Heart left ventricle (tissue), 16 donors: ENCODE measurements around the gene CISH. TPM values are rescaled to one million over a fixed set of nuclear protein-coding genes. Genes with fewer than 3 reads are reported as not detected.
A peak's percentile ranks its signal among the peaks of the same experiment; 100 is the strongest.

Experiments
- ATAC-seq, 4 donors: fragments of 200-7000 bp; cut with Tn5 transposase; one replicate each; pipeline ENCODE4 v1.9.1; 2020 to 2022; ENCODE audit warnings: moderate library complexity in 4 of 4, mild to moderate bottlenecking in 3 of 4, moderate number of reproducible peaks in 1 of 4
- DNase-seq, 5 donors: peaks; one replicate each; pipeline ENCODE4 v3.0.0-alpha.2; 2020
- H3K27ac ChIP-seq, 12 donors: fragments of 200-600 bp; sonication (generic) in 4 of 12; one replicate each; pipeline versions ENCODE4 v1.5.0 to v1.8.0; 2016 to 2022; ENCODE audit warnings: mild to moderate bottlenecking in 2 of 12
- H3K27me3 ChIP-seq, 9 donors: fragments of 200-600 bp; sonication (generic) in 2 of 9; one replicate each; pipeline versions ENCODE4 v1.5.1 to v1.8.0; 2016 to 2022; ENCODE audit warnings: mild to moderate bottlenecking in 3 of 9
- H3K36me3 ChIP-seq, 9 donors: fragments of 200-600 bp; sonication (generic) in 2 of 9; one replicate each; pipeline versions ENCODE4 v1.5.0 to v1.8.0; 2018 to 2022; ENCODE audit warnings: mild to moderate bottlenecking in 2 of 9
- H3K4me1 ChIP-seq, 12 donors: fragments of 200-600 bp; sonication (generic) in 4 of 12; one replicate each; pipeline versions ENCODE4 v1.5.0 to v1.8.0; 2016 to 2022; ENCODE audit warnings: mild to moderate bottlenecking in 3 of 12
- H3K4me3 ChIP-seq, 12 donors: fragments of 200-600 bp; sonication (generic) in 4 of 12; one replicate each; pipeline versions ENCODE4 v1.5.0 to v1.8.0; 2017 to 2022; ENCODE audit warnings: mild to moderate bottlenecking in 9 of 12, moderate library complexity in 4 of 12
- H3K9me3 ChIP-seq, 12 donors: fragments of 200-600 bp; sonication (generic) in 4 of 12; one replicate each; pipeline versions ENCODE4 v1.5.0 to v1.8.0; 2016 to 2022; ENCODE audit warnings: mild to moderate bottlenecking in 1 of 12
- CTCF ChIP-seq, 12 donors: fragments of 200-600 bp; sonication (generic) in 4 of 12; IDR thresholded peaks; one replicate each; pipeline versions ENCODE4 v1.5.0 to v1.8.0; 2018 to 2022; ENCODE audit warnings: antibody characterized with exemption in 12 of 12, mild to moderate bottlenecking in 5 of 12
- POLR2A ChIP-seq, 2 donors: fragments of 450-650 bp; IDR thresholded peaks; one replicate each; pipeline ENCODE4 v1.6.1; 2017; ENCODE audit warnings: antibody characterized with exemption in 2 of 2, mild to moderate bottlenecking in 2 of 2, moderate library complexity in 2 of 2
- WGBS, 4 donors: extraction: QIAGEN DNeasy Blood & Tissue Kit in 2 of 4; methylation state at CpG; one replicate each; pipeline versions ENCODE4 v1.1.5 to v1.1.7; 2013 to 2018; 5-methylcytosine and 5-hydroxymethylcytosine counted together
- intact Hi-C, 10 donors: fragments of 100-400 bp; cut with DNase I; formaldehyde crosslinking; loops; one replicate each; pipeline versions ENCODE4 v1.11.1 to v1.14.2; 2022
- polyA plus RNA-seq, 2 donors: library from polyadenylated mRNA; stranded (reverse); fragments of 200-250 nt; gene quantifications; one replicate each; pipeline ENCODE4 v1.2.3, GENCODE V29; 2013
- total RNA-seq, 9 donors: library from RNA; depleted of rRNA in 2 of 9; stranded (reverse); fragments of >200 nt in 2 of 9; fragmentation: NEBNext Ultra II Directional in 3 of 9; extraction: Animal tissue kit (Norgen Biotek cat#: 25700) in 3 of 9; gene quantifications; one replicate each; pipeline versions ENCODE4 v1.1.0 to v1.2.4, GENCODE V29; 2016 to 2023
- donor health status: ischemic (EF 13 %, LVEDD 7.1; RV severe dilation, severe dysfunction).
- donor health status: healthy with polysubstance abuse.
- donor health status: DM: no; HTN: yes; CAD: no.
- donor health status: DM: no; HTN: no; CAD: no.
- donor health status: ischemic (EF 25% LVEDD 6.9; RV normal size, moderate dysfunction).
- donor health status: ischemic (EF 25% LVEDD 5.7; RV mildly dilated, moderate dysfunction).
- donor health status: healthy.
- donor health status: DM: yes; HTN: yes; CAD: no.
- donor health status: ischemic (EF 35%, LVEDD 5.7; RV mildly dilated, moderate dysfunction).
- donor health status: nonischemic (EF 11% LVEDD 7.7; RV severe dilation, severe dysfunction).
- donor health status: DM: yes; HTN: yes; CAD: no.
- donor health status: PGD.
- donor health status: ischemic (EF 29% LVEDD 5.4; RV normal size, mild dysfunction).
- donor health status: nonischemic (EF 23%, LVEDD 6.1; RV moderate dilation, normal function).

Gene CISH
- total and polyA plus RNA-seq, 11 donors, result 6.9 to 57.0 (median 20.3) TPM

- Histone ChIP-seq H3K36me3 (peaks cover 0 to 9% (median 0%) of the 10 kb centered on the region in 9 donors), H3K27ac (peak overlapping the region in 11 of 12 donors; percentile 18 to 96 (median 78)), H3K27me3 (no peaks in the 10 kb centered on the region), H3K9me3 (no peaks in the 10 kb centered on the region), H3K4me1 (peaks cover 5 to 82% (median 54%) of the 10 kb centered on the region in 12 donors), H3K4me3 (no peak overlapping the region)
- DNase-seq (peak in 3 of 5 donors; percentile 48 to 75 (median 48)), ATAC-seq (peak; percentile 25 to 63 (median 57))
- 57 to 73% (median 66%) methylated on average over 6 of the region's 6 CpGs for WGBS, 4 donors
- TF ChIP-seq CTCF (IDR thresholded peaks at IDR 0.05), result no peak
- TF ChIP-seq POLR2A (IDR thresholded peaks at IDR 0.05), result no peak
- intact Hi-C loops, result loop anchor here in 1 of 10 donors (2.0 kb wide), 1 partner anchor 13 kb away; no protein-coding TSS in a partner anchor
These were observed 24.2 kb downstream of the CISH start for GRCh38 chr3:50587373-50587772.

- peaks cover 0 to 16% (median 0%) of the 10 kb centered on the region in 9 donors for H3K36me3 ChIP-seq
These were observed 24.9 kb downstream of the CISH start for GRCh38 chr3:50586763-50587070.

GRCh38 chr3:50585919-50586762 is 25.4 kb downstream of the CISH start:
- TF ChIP-seq CTCF (IDR thresholded peaks at IDR 0.05) (no peak), POLR2A (IDR thresholded peaks at IDR 0.05) (no peak)
- WGBS, 4 donors, result 83 to 89% (median 84%) methylated on average over 5 to 6 of the region's 6 CpGs
- no peak overlapping the region for H3K4me3 ChIP-seq
- peaks cover 5 to 85% (median 62%) of the 10 kb centered on the region in 12 donors for H3K4me1 ChIP-seq
- peak overlapping the region in 10 of 12 donors; percentile 27 to 96 (median 78) for H3K27ac ChIP-seq
- H3K36me3 ChIP-seq, result peaks cover 0 to 21% (median 0%) of the 10 kb centered on the region in 9 donors
- H3K27me3 ChIP-seq, result no peaks in the 10 kb centered on the region
- DNase-seq (no peak), ATAC-seq (no peak)
- intact Hi-C loops, result loop anchor here in 1 of 10 donors (2.0 kb wide), 1 partner anchor 15 kb away; no protein-coding TSS in a partner anchor
- no peaks in the 10 kb centered on the region for H3K9me3 ChIP-seq

More at GRCh38 chr3:50586763-50587070, 24.9 kb downstream of the CISH start:
- peak overlapping the region in 11 of 12 donors; percentile 18 to 96 (median 78) for H3K27ac ChIP-seq
- peaks cover 5 to 83% (median 57%) of the 10 kb centered on the region in 12 donors for H3K4me1 ChIP-seq
- H3K9me3 ChIP-seq, result no peaks in the 10 kb centered on the region
- TF ChIP-seq CTCF (IDR thresholded peaks at IDR 0.05), result no peak
- DNase-seq (no peak), ATAC-seq (no peak)
- WGBS, 4 donors, result 67 to 92% (median 80%) methylated on average over 3 of the region's 3 CpGs
- H3K4me3 ChIP-seq, result no peak overlapping the region
- intact Hi-C loops, result loop anchor here in 1 of 10 donors (2.0 kb wide), 1 partner anchor 14 kb away; no protein-coding TSS in a partner anchor
- no peaks in the 10 kb centered on the region for H3K27me3 ChIP-seq

GRCh38 chr3:50584391-50584790 is 27.2 kb downstream of the CISH start:
- Histone ChIP-seq H3K4me3 (no peak overlapping the region), H3K9me3 (no peaks in the 10 kb centered on the region), H3K27me3 (no peaks in the 10 kb centered on the region), H3K36me3 (peaks cover 0 to 29% (median 0%) of the 10 kb centered on the region in 9 donors), H3K27ac (peak overlapping the region; percentile 60 to 95 (median 82)), H3K4me1 (peaks cover 0 to 80% (median 53%) of the 10 kb centered on the region in 12 donors)
- WGBS, 4 donors, result 50 to 69% (median 53%) methylated on average over 2 of the region's 2 CpGs
- TF ChIP-seq POLR2A (IDR thresholded peaks at IDR 0.05), result no peak
- ATAC-seq (no peak), DNase-seq (no peak)
- intact Hi-C loops, result loop anchor here in 1 of 10 donors (1.0 kb wide), 1 partner anchor 17 kb away; no protein-coding TSS in a partner anchor
